ENCODE results near the gene PYHIN1. TPM values are rescaled to one million over a fixed set of nuclear protein-coding genes. Genes with fewer than 3 reads are reported as not detected.

PYHIN1 gene
- total and polyA plus RNA-seq, 2 of the 8 experiments (the other 6 are each of a cell fraction or from before 2014, with no cell fraction given): not detected

DNA sequence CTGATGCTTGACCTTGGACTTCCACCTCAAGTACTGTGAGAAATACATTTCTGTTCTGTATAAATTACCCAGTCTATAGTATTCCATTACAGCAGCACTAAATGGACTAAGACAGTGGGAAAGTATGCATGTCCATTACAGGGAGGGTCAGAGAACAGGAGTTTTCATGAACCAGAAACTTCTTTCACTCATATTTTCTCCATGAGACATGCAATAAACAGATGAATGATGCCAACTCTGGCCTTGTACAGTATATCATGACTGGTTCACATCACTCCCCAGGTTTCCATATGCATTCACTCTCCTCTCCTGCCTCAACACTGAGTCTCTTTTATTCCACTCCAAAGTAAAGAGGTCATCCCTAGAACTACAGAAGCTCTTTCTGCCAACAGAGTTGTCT lies 73.8 kb downstream of the PYHIN1 start:
- no peak overlapping the region for H2BK20ac ChIP-seq (ENCODE audit: low read length)
- no peaks in the 10 kb centered on the region for H3K79me1 ChIP-seq (ENCODE audit: low read depth, low read length)
- H4K20me1 ChIP-seq (replicated peaks in 1 of 2; ENCODE audit: control insufficient read depth in 1 of 2, insufficient read depth in 2 of 2, low read length in 2 of 2): no peaks in the 10 kb centered on the region
- H3K79me2 ChIP-seq (ENCODE audit: control insufficient read depth in 1 of 2, insufficient read depth in 2 of 2, low read length in 2 of 2): no peaks in the 10 kb centered on the region
- H4K5ac ChIP-seq (ENCODE audit: insufficient read length, low read depth, low read length): no peak overlapping the region
- DNase-seq (ENCODE audit: low read depth in 1 of 2, low spot score in 2 of 2) (no peak), FAIRE-seq (no peak)
- no peaks in the 10 kb centered on the region for H3K9me3 ChIP-seq (ENCODE audit: insufficient read depth in 2 of 2, low read depth in 1 of 2, low read length in 1 of 2)
- CTCF ChIA-PET (ENCODE audit: partially characterized antibody): interaction anchor here (0.6 to 0.9 kb wide), 4 partner anchors 8 to 498 kb away, joined by 3 read pairs; no protein-coding TSS in a partner anchor
- no peak overlapping the region for H2BK120ac ChIP-seq (replicated peaks; ENCODE audit: low read depth, low read length)
- H3K56ac ChIP-seq (replicated peaks; ENCODE audit: insufficient read length, low read depth, low read length): no peak overlapping the region
- no peak overlapping the region for H3K27ac ChIP-seq (ENCODE audit: low read depth, low read length)
- H4K91ac ChIP-seq (replicated peaks; ENCODE audit: insufficient read length, low read length): no peak overlapping the region
- H3K18ac ChIP-seq (ENCODE audit: extremely low read depth, low read length): no peak overlapping the region
- no peak overlapping the region for H3K23ac ChIP-seq (ENCODE audit: insufficient read length)
- peaks cover 1 to 22% (median 16%) of the 10 kb centered on the region in 4 experiments; a peak in 5 of 7 replicates for H3K27me3 ChIP-seq (replicated peaks in 1 of 4; ENCODE audit: control insufficient read depth in 3 of 4, extremely low read depth in 1 of 4, insufficient read depth in 3 of 4, low read length in 3 of 4)
- no peak overlapping the region for H2AK5ac ChIP-seq (ENCODE audit: low read depth, low read length)
- no peak overlapping the region for H3K14ac ChIP-seq (ENCODE audit: insufficient read length)
- no peak overlapping the region for H2BK12ac ChIP-seq (ENCODE audit: low read depth, low read length)
- TF ChIP-seq TAF1 (IDR thresholded peaks at IDR 0.05; ENCODE audit: low read depth, low read length): no peak
- TF ChIP-seq, protein P1, sequence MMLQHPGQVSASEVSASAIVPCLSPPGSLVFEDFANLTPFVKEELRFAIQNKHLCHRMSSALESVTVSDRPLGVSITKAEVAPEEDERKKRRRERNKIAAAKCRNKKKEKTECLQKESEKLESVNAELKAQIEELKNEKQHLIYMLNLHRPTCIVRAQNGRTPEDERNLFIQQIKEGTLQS (IDR thresholded peaks at IDR 0.05; ENCODE audit: insufficient read depth, low read depth, low read length): no peak
- TF ChIP-seq, protein P2, sequence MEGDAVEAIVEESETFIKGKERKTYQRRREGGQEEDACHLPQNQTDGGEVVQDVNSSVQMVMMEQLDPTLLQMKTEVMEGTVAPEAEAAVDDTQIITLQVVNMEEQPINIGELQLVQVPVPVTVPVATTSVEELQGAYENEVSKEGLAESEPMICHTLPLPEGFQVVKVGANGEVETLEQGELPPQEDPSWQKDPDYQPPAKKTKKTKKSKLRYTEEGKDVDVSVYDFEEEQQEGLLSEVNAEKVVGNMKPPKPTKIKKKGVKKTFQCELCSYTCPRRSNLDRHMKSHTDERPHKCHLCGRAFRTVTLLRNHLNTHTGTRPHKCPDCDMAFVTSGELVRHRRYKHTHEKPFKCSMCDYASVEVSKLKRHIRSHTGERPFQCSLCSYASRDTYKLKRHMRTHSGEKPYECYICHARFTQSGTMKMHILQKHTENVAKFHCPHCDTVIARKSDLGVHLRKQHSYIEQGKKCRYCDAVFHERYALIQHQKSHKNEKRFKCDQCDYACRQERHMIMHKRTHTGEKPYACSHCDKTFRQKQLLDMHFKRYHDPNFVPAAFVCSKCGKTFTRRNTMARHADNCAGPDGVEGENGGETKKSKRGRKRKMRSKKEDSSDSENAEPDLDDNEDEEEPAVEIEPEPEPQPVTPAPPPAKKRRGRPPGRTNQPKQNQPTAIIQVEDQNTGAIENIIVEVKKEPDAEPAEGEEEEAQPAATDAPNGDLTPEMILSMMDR (IDR thresholded peaks at IDR 0.05; ENCODE audit: control extremely low read depth in 1 of 3, insufficient read depth in 1 of 3, low read depth in 1 of 3, low read length in 3 of 3): no peak
- H3K4ac ChIP-seq (replicated peaks; ENCODE audit: insufficient read length, low read depth, low read length): no peak overlapping the region
- no peak overlapping the region for H2BK15ac ChIP-seq (ENCODE audit: low read length)
- H4K8ac ChIP-seq (ENCODE audit: extremely low read depth, insufficient read depth, low read length): no peak overlapping the region
- H3K4me1 ChIP-seq (replicated peaks in 1 of 4; ENCODE audit: control insufficient read depth in 3 of 4, insufficient read depth in 4 of 4, low read length in 3 of 4): peaks cover 2 to 30% (median 17%) of the 10 kb centered on the region in 4 experiments; a peak in 5 of 7 replicates
- no peaks in the 10 kb centered on the region for H3K36me3 ChIP-seq (ENCODE audit: control insufficient read depth in 2 of 4, insufficient read depth in 4 of 4, low read length in 3 of 4)
- 0 out of 2 replicates have a peak, but pooled peaks cover 4% of the 10 kb centered on the region for H3K23me2 ChIP-seq (ENCODE audit: low read depth, low read length)
- POLR2A ChIA-PET (ENCODE audit: partially characterized antibody): no interaction called here
- no peak overlapping the region for H2BK5ac ChIP-seq (ENCODE audit: low read depth, low read length)
- peak overlapping the region; percentile 96; the same call in 1 of the 2 replicates for H2AFZ ChIP-seq (ENCODE audit: low read length)
- peak overlapping the region; percentile 85 to 86; a peak in 2 of 4 replicates for H3K4me2 ChIP-seq (ENCODE audit: insufficient read depth in 1 of 2, low read depth in 2 of 2, low read length in 2 of 2)
- H3K9ac ChIP-seq (replicated peaks in 1 of 4; ENCODE audit: extremely low read depth in 1 of 4, low read depth in 3 of 4, low read length in 3 of 4): no peak overlapping the region
- peak overlapping the region in 1 of 4 experiments; percentile 58; a peak in 2 of 8 replicates for H3K4me3 ChIP-seq (ENCODE audit: extremely low read depth in 1 of 4, insufficient read depth in 2 of 4, low read depth in 3 of 4, low read length in 4 of 4)

Measured in H1 (cell line).